HG03442 (cell line): ENCODE measurements around the gene CFAP77.

Experiments
- ATAC-seq: cut with Tn5 transposase; IDR thresholded peaks from one replicate; pipeline ENCODE4 v1.9.1; 2021; ENCODE audit warnings: mild to moderate bottlenecking, moderate library complexity; ENCODE audit not compliant: unreplicated experiment

Gene CFAP77

DNA sequence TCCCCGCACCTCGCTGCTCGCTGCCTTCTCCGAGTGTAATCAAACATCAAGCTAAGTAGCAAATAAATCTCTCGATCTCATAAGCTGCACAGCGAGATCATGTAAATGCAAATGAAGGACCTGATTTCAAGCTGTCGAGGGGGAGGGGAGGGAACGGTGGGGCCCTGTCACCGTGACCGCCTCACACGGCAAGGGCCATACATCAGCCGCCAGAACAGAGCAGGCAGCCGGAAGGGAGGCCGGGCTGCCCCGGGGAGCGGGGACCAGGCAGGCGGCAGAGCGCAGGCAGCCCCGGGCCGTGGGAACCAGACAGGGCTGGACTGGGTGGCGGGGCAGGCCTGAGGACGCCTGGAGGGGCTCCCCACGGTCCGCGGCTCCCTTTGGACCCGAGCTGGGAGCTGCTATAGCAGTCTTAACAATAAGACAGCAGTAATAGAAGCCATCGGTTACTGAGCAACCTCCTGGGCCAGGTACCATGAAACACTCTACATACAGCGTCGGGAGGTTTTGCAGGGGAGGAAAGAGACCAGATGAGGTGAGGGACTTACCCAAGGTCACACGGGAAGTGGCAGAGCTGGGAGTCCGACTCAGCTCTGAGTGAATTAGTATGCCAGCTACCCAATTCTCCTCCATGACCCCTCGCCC is 76.8 kb downstream of the CFAP77 start:
- ATAC-seq = no peak

DNA sequence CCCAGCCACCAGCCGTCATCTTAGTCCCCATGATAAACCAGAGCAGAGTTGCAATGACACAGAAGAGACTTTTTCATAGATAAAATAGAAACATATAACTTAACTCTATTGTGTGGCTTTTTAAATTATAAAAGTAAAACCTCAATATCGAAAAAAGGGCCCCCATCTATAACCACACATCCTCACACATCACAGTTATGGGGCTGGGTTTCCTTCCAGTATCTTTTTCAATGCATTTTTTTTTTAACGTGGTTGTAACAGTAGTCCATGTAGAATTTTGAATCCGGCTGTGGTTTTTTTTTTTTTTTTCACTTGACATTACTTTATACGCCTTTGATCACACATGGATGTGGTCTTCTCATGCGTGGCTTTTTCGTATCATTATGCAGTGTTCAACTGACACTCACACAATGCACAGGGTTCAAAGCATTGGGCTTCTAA is 77.4 kb downstream of the CFAP77 start:
- ATAC-seq = no peak

DNA sequence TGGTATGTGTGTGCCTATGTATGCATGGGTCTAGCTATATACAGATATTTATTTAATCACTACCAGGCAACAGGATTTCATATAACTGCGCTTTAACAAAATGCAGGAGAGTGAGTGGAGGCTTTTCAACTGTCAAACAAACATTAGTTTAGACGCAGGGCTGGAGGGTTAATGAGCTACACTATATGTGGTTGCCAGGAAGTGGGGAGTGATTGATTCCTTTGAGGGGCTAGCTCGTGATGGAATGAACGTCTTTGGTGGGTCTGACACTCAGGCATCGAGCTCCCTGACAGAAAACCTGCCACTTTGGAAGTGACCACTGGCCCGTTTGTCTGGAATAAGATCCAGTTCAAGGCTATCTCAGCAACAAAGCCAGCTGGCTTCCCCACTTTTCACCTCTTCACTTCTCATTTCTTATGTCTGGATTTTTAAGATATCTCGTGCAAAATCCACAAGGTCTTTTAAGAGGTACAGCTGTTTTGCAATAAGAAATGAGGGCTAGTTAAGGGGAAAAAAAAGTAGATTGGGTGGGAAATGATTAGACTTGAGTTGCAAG is 78.0 kb downstream of the CFAP77 start:
- no peak for ATAC-seq

DNA sequence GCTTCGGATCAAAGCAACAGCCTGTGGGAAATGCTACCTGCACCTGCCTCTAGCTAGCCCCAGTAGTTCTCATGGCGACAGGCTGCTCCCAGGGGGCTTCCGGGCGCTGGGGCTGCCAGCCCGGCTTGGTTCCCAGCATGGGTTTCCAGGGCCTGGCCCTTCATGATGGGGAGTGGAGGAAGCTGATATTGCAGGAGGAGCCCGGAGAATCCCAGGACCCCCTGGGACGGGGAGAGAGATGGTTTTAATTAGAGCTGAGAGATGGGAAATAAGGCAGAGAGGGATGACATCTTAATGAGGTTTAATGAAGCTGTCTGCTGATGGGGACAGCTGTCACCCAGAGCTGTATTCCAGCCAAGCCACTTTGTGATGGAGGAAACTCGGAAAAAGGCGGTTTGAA is 78.6 kb downstream of the CFAP77 start:
- ATAC-seq = no peak

DNA sequence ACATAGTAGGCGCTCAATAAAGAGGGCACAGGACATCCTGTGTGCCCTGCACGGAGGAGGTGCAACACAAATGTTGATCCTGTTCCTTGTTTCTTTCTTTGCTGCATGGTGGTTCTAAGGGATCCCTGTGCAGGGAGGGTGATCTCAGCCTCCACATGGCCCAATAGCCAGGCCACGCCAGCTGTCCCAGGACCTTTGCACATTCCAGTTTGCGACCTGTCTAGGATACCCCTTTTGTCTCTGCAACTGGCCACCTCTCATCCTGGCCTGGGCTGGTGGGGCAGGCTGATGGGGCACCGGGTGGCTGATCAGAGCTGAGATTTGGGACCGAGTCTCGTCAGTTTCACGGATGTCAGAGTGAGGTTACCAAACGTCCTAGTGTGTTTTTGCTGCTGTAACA is 79.5 kb downstream of the CFAP77 start:
- no peak for ATAC-seq

DNA sequence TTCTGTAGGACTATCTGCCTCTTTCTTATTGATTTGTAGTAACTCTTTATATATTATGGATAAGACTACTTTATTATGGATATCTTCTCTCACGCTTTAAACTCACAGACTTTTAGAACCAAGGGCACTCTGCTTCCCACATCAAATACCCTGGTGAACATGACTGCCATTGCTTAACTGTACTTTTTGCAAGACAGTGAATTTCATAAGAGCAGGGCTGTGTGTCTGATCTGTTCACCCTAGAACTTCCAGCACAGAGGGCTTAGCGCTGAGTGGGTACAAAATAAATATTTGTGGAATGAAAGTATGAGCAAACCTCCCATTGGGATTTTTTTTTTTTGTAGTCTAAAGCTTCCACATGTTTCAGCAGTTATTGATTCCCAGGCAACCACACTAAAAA is 84.8 kb downstream of the CFAP77 start:
- no peak for ATAC-seq

GRCh38 chr9:132497731-132498130 is 87.7 kb downstream of the CFAP77 start:
- no peak for ATAC-seq

- no peak for ATAC-seq
These were observed 88.7 kb downstream of the CFAP77 start for GRCh38 chr9:132498531-132499210.

- ATAC-seq = no peak
These were observed 89.2 kb downstream of the CFAP77 start for GRCh38 chr9:132499251-132499650.

- no peak for ATAC-seq
These were observed 90.2 kb downstream of the CFAP77 start for GRCh38 chr9:132500193-132500592.

GRCh38 chr9:132502480-132502879 is 92.5 kb downstream of the CFAP77 start:
- ATAC-seq = no peak

DNA sequence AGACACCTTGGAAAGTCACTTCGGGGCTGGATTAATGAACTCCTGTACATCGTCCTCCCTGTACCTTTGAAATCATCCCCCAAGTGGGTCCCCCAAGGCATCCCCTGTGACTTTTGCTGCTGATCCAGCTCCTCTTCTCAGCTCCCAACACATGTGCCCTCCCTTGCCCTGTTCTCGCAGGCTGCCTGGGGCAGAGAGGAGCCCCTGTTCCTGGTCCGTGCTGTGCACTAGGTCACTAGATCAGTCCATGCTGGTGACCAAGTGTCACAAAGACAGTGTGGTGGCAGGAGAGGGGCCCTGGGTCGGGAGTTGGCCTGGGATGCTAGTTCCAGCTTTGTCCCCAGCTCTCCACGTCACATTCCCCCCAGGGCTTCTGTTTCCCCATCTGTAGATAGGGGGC is 93.1 kb downstream of the CFAP77 start:
- no peak for ATAC-seq

- no peak for ATAC-seq
These were observed 94.5 kb downstream of the CFAP77 start for GRCh38 chr9:132504488-132504887.

DNA sequence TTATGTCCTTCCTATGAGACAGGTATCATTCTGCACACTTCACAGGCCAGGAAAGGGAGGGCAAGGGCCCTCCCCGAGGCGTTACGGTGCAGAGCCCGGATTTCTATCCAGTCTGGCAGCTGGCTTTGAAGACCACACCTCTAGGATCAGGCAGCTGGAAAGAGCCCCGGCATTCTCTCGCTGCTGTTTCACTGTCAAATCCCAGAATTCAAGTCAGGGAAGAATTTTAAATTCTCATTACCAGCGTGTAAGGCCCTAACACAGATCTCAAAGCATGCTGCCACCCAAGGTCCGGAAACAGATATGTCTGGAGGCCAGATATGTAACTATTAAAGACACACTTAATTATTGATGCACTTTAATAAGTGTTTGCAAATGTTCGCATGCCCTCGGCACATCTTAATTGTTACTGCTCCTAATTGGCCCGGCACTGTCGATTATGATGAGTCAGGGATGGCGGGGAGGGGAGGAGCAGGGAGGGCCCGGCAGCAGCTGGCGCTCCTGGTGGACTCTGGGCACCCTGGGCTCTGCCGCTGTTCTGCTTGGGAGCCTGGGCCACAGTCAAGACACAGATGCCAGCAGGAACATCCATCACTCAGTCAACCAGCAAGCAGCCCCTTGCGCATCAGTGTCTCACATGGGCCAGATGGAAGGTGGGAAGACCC is 96.1 kb downstream of the CFAP77 start:
- no peak for ATAC-seq

- ATAC-seq = no peak
These were observed 97.1 kb downstream of the CFAP77 start for GRCh38 chr9:132506977-132507669.

- ATAC-seq = no peak
These were observed 97.9 kb downstream of the CFAP77 start for GRCh38 chr9:132507670-132508469.

- ATAC-seq = no peak
These were observed 100.2 kb downstream of the CFAP77 start for GRCh38 chr9:132509928-132510874.

DNA sequence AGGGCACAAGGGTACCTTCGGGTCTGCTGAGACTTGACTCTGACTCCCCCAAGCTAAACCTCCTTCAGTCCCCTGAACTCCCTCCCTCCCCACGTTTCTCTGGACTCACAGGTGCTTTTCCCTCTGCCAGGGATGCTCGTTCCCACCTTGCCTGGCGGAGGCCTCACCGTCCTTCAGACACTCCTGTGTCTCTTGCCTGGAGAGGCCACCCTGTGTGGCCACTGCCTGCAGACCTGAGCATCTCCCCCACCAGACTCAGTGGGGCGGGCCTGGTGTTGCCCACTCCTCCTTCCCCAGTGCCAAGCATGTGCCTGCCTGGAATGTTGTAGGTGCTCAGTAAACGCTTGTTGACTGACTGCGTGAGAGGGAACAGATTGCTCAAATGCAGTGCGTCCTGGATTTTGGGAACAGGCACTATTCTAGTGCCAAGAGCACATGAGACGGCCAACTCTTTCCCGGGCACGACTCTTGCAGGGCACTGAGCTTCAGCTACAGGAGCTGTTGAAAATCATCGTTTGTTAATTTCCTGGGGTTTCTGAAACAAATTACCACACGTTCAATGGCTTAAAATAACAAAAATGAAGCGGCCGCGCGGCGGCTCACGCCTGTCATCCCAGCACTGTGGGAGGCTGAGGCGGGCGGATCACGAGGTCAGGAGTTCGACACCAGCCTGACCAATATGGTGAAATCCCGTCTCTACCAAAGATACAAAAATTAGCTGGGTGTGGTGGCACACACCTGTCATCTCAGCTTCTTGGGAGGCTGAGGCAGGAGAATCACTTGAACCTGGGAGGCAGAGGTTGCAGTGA is 101.4 kb downstream of the CFAP77 start:
- ATAC-seq = no peak

- no peak for ATAC-seq
These were observed 103.4 kb downstream of the CFAP77 start for GRCh38 chr9:132513416-132513815.
